ENCODE data around the gene TAS1R1. TPM values are rescaled to one million over a fixed set of nuclear protein-coding genes. Genes with fewer than 3 reads are reported as not detected.
"Not testable (repeated sequence)": the region's sequence is repeated elsewhere in the genome, so short reads cannot be mapped to it uniquely, and the experiment has no call there.

Gene TAS1R1
- total and polyA plus RNA-seq, 4 experiments from 2014 or later = not detected

DNA sequence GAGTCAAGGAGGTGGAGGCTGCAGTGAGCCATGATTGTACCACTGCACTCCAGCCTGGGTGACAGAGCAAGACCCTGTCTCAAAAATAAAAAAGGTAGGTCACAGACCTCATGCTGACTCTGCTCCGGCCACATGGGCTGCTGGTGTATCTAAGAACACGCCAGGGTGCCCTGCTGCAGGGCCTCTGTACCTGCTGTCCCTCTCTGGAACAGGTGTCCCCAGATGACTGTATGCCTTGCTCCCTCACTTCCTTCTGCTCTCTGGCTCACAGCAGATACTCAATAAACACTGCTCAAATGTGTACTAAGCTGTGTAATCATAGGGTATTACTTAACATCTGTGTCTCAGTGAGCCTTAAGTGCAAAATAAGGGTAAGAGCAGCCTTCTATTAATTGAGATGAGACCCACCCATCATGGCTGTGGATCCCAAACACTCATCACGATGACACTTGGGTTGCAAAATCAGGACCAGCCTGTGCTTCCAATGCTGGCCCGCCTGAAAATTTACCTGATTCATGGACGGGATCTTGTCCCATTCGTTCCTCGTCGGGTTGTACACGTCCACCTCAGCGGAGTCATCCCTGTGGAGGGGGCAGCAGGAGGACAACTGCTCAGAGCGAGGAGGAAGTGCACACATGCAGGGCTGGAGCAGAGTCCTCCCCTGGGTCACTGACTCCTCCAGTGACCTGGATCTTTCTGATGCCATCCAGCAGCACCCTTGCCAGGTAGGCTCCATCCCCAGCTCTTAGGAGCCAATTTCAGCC lies 40.1 kb downstream of the TAS1R1 start:
- POLR2A ChIA-PET (ENCODE audit: partially characterized antibody) = interaction anchor here (1.0 to 4.7 kb wide), 2 partner anchors 7 to 22 kb away, joined by 3 to 29 read pairs; partner anchors contain the start of gene KLHL21
- intact Hi-C loops (cut with micrococcal nuclease) = no loop called here
- H3K27me3 Mint-ChIP-seq = no peaks in the 10 kb centered on the region
- DNase-seq = no peak
- no peaks in the 10 kb centered on the region for H3K27me3 ChIP-seq (ENCODE audit: insufficient read depth, low read length)
- no peak overlapping the region for H3K4me3 Mint-ChIP-seq
- peaks cover 62% of the 10 kb centered on the region for H3K4me1 ChIP-seq (ENCODE audit: insufficient read depth, low read length)
- no peak overlapping the region for H3K27ac ChIP-seq (ENCODE audit: low read depth, low read length)
- CTCF ChIA-PET (ENCODE audit: partially characterized antibody) = interaction anchor here (1.1 kb wide), 1 partner anchor 41 kb away, joined by 3 read pairs; the partner anchor contains the start of genes NOL9 and TAS1R1
- peak overlapping the region in 2 of 7 donors; percentile 30 to 70 for H3K27ac Mint-ChIP-seq
- no peaks in the 10 kb centered on the region for H3K9me3 Mint-ChIP-seq
- H3K36me3 ChIP-seq (ENCODE audit: insufficient read depth, low read length) = peaks cover 70% of the 10 kb centered on the region
- peaks cover 32 to 60% of the 10 kb centered on the region in 2 donors for H3K36me3 Mint-ChIP-seq
- no peak overlapping the region for H3K4me3 ChIP-seq (ENCODE audit: low read length in 2 of 2)
- peaks cover 12 to 67% (median 41%) of the 10 kb centered on the region in 4 donors for H3K4me1 Mint-ChIP-seq
- H3K9me3 ChIP-seq (ENCODE audit: control insufficient read depth in 1 of 2, low read length in 2 of 2) = no peaks in the 10 kb centered on the region

DNA sequence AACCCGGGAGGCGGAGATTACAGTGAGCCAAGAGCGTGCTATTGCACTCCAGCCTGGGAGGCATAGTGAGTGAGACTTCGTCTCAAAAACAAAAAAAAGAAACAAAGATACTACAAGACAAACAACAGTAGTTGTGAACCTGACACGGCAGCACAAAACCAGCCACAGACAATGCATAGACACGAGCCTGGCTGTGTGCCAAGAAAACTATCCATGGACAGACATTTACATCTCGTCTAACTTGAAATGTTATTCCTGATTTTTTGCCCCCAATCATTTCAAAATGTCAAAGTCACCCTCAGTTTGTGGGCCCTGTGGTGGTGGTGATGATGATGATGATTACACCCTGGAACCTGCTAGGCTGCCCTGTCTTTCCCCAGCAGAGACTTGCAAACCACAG lies 41.2 kb downstream of the TAS1R1 start:
- Histone ChIP-seq H3K36me3 (ENCODE audit: insufficient read depth, low read length) (peaks cover 62% of the 10 kb centered on the region), H3K27me3 (ENCODE audit: insufficient read depth, low read length) (no peaks in the 10 kb centered on the region), H3K9me3 (ENCODE audit: control insufficient read depth in 1 of 2, low read length in 2 of 2) (no peaks in the 10 kb centered on the region), H3K27ac (ENCODE audit: low read depth, low read length) (no peak overlapping the region), H3K4me3 (ENCODE audit: low read length in 2 of 2) (no peak overlapping the region), H3K4me1 (ENCODE audit: insufficient read depth, low read length) (peaks cover 63% of the 10 kb centered on the region)
- intact Hi-C loops (cut with micrococcal nuclease) = no loop called here
- no peaks in the 10 kb centered on the region for H3K27me3 Mint-ChIP-seq
- H3K4me1 Mint-ChIP-seq = peaks cover 11 to 73% (median 43%) of the 10 kb centered on the region in 4 donors
- no peaks in the 10 kb centered on the region for H3K9me3 Mint-ChIP-seq
- peaks cover 32 to 54% of the 10 kb centered on the region in 2 donors for H3K36me3 Mint-ChIP-seq
- no peak for DNase-seq
- H3K27ac Mint-ChIP-seq = peak overlapping the region in 3 of 7 donors; percentile 42 to 72 (median 70)
- ChIA-PET POLR2A (ENCODE audit: partially characterized antibody) (interaction anchor here (8.5 kb wide), 1 partner anchor 13 kb away, joined by 273 read pairs; the partner anchor contains the start of gene ZBTB48), CTCF (ENCODE audit: partially characterized antibody) (interaction anchor here (1.0 kb wide), 1 partner anchor 13 kb away, joined by 3 read pairs; no protein-coding TSS in a partner anchor)
- peak overlapping the region in 2 of 8 donors; percentile 47 to 62 for H3K4me3 Mint-ChIP-seq

DNA sequence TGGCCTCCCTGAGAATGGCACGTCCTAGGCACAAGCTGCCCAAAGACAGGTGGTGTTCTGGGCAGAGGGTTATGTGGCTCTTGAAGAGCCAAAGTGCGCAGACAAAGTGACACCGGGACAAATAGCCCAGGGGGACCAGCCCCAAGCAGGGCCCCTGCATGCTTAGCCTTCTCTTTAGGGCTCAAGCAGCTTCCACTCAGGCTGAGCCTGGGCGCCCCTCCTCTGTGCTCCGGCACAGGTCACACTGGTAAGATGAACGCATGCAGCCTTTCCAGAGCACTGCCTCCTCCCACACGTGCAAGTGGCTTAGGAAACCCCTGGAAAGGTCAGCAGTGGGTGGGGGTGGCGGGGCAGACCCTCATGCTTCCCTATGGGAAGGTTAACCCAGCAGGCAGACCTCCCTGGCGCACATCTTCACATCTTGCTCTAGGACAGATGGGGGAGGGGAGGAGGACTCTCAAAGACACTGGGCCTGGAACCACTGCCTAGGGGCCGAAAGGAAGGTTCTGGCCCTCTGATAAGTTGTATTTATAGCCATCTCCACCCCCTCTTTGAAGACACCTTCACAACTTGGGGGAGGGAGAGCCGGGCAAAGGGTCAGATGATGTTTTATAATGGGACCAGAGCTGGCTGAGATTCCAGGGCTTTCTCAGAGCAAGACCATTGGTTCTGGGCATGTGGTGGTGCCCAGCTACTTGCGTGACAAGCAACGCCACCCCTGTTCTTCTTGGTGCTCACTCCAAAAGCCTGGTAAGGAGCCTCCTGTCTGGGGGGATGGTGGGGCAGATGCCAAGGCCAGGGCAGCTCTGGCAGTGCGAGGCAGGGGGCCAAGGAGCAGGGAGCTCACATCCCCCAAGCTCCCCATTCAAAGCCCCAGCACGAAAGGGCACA lies 42.0 kb downstream of the TAS1R1 start:
- ChIA-PET CTCF (ENCODE audit: partially characterized antibody) (interaction anchor here (1.0 kb wide), 1 partner anchor 14 kb away, joined by 3 read pairs; no protein-coding TSS in a partner anchor), POLR2A (ENCODE audit: partially characterized antibody) (interaction anchor here (1.0 to 8.5 kb wide), 3 partner anchors 13 to 42 kb away, joined by 3 to 273 read pairs (median 3); partner anchors contain the start of genes NOL9, TAS1R1 and ZBTB48)
- Mint-ChIP-seq H3K4me3 (peak overlapping the region in 5 of 8 donors; percentile 17 to 46 (median 28)), H3K27ac (peak overlapping the region in 3 of 7 donors; percentile 15 to 70 (median 51)), H3K36me3 (peaks cover 32 to 57% of the 10 kb centered on the region in 2 donors), H3K27me3 (no peaks in the 10 kb centered on the region), H3K4me1 (peaks cover 11 to 66% (median 41%) of the 10 kb centered on the region in 4 donors), H3K9me3 (no peaks in the 10 kb centered on the region)
- DNase-seq = no peak
- Histone ChIP-seq H3K27ac (ENCODE audit: low read depth, low read length) (no peak overlapping the region), H3K9me3 (ENCODE audit: control insufficient read depth in 1 of 2, low read length in 2 of 2) (no peaks in the 10 kb centered on the region), H3K27me3 (ENCODE audit: insufficient read depth, low read length) (no peaks in the 10 kb centered on the region), H3K4me3 (ENCODE audit: low read length in 2 of 2) (no peak overlapping the region), H3K36me3 (ENCODE audit: insufficient read depth, low read length) (peaks cover 62% of the 10 kb centered on the region), H3K4me1 (ENCODE audit: insufficient read depth, low read length) (peaks cover 56% of the 10 kb centered on the region)
- intact Hi-C loops (cut with micrococcal nuclease) = no loop called here

DNA sequence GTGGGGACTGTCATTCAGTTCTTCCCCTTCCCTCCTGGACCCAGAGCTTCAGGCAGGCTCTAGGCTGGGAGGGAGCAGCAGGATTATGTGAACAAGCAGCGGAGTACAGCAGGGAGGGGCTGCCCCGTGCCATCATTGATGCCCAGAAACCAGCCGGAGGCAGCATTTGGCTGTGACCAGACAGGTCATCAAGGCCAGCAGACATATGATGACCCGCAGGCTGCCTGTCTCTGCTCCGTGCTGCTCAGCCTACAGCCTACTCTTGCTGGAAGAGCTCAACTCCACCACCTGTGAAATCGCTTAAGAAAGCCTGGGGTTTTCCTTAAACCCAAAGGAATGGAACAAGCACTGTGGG lies 42.6 kb downstream of the TAS1R1 start:
- ChIA-PET CTCF (ENCODE audit: partially characterized antibody) (interaction anchor here (1.2 kb wide), 1 partner anchor 8 kb away, joined by 4 read pairs; no protein-coding TSS in a partner anchor), POLR2A (ENCODE audit: partially characterized antibody) (interaction anchor here (1.0 to 8.5 kb wide), 4 partner anchors 14 to 43 kb away, joined by 3 to 273 read pairs (median 60); partner anchors contain the start of genes NOL9, TAS1R1, THAP3 and ZBTB48)
- Mint-ChIP-seq H3K27ac (peak overlapping the region in 1 of 7 donors; percentile 15), H3K36me3 (peaks cover 32 to 59% of the 10 kb centered on the region in 2 donors), H3K27me3 (no peaks in the 10 kb centered on the region), H3K9me3 (no peaks in the 10 kb centered on the region), H3K4me3 (peak overlapping the region in 1 of 8 donors; percentile 30), H3K4me1 (peaks cover 11 to 66% (median 41%) of the 10 kb centered on the region in 4 donors)
- H3K27me3 ChIP-seq (ENCODE audit: insufficient read depth, low read length) = no peaks in the 10 kb centered on the region
- no peaks in the 10 kb centered on the region for H3K9me3 ChIP-seq (ENCODE audit: control insufficient read depth in 1 of 2, low read length in 2 of 2)
- no peak overlapping the region for H3K4me3 ChIP-seq (ENCODE audit: low read length in 2 of 2)
- peaks cover 60% of the 10 kb centered on the region for H3K36me3 ChIP-seq (ENCODE audit: insufficient read depth, low read length)
- H3K27ac ChIP-seq (ENCODE audit: low read depth, low read length) = no peak overlapping the region
- no peak for DNase-seq
- intact Hi-C loops (cut with micrococcal nuclease) = no loop called here
- H3K4me1 ChIP-seq (ENCODE audit: insufficient read depth, low read length) = peaks cover 50% of the 10 kb centered on the region

DNA sequence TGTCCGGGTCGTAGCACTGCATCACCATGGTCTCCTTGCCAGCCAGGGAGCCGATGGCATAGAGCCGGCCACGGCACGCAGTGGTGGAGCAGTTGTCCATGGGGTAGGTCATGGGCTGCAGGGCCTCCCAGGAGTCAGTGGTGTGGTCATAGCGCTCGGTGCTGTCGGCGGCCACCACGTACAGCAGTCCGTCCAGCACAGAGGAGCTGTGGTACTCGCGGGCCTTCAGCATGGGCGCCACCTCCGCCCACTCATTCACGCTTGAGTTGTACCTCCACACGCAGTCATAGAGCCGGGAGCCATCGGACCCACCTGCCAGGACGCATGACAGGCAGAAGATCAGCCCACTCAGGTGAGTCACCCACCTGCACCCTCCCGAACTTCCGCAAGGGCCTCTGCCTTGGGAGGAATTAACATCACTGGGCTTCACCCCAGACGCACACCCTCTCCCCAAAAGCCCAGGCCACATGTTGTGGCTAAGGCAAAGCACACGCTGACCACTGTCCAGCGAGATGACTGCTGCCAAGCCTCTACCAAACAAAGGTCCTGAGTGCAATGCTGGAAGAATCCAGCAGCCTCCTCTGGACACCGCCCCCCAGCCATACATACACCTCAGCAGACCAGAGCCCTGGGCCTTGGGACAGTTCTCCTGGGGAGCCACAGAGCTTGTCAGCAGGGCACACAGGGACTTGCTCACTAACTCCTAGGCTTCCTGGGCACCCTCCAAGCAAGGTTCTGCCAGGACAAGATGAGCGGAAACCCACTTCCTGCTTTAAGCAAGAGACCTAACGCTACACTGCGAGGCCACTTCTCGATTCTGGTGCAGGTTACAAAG lies 44.3 kb downstream of the TAS1R1 start:
- intact Hi-C loops (cut with micrococcal nuclease) = no loop called here
- H3K27me3 ChIP-seq (ENCODE audit: insufficient read depth, low read length) = no peaks in the 10 kb centered on the region
- peaks cover 44% of the 10 kb centered on the region for H3K36me3 ChIP-seq (ENCODE audit: insufficient read depth, low read length)
- ChIA-PET POLR2A (ENCODE audit: partially characterized antibody) (interaction anchor here (0.8 to 8.5 kb wide), 11 partner anchors 7 to 607 kb away, joined by 3 to 273 read pairs (median 46); partner anchors contain the start of genes NOL9, PHF13, TAS1R1 and THAP3), CTCF (ENCODE audit: partially characterized antibody) (interaction anchor here (0.6 to 3.8 kb wide), 15 partner anchors 10 to 112 kb away, joined by 3 to 24 read pairs (median 5); partner anchors contain the start of genes NOL9, TAS1R1, THAP3 and ZBTB48)
- Mint-ChIP-seq H3K36me3 (peaks cover 28 to 54% of the 10 kb centered on the region in 2 donors), H3K4me1 (peaks cover 13 to 73% (median 49%) of the 10 kb centered on the region in 4 donors), H3K9me3 (no peaks in the 10 kb centered on the region), H3K4me3 (peak overlapping the region; percentile 93 to 99 (median 98)), H3K27me3 (no peaks in the 10 kb centered on the region), H3K27ac (peak overlapping the region; percentile 84 to 96 (median 89))
- H3K9me3 ChIP-seq (ENCODE audit: control insufficient read depth in 1 of 2, low read length in 2 of 2) = no peaks in the 10 kb centered on the region
- peak overlapping the region; percentile 54 for H3K27ac ChIP-seq (ENCODE audit: low read depth, low read length)
- peak; percentile 54 to 80 (median 60) for DNase-seq
- peaks cover 59% of the 10 kb centered on the region for H3K4me1 ChIP-seq (ENCODE audit: insufficient read depth, low read length)
- peak overlapping the region; percentile 81 for H3K4me3 ChIP-seq (ENCODE audit: low read length in 2 of 2)

DNA sequence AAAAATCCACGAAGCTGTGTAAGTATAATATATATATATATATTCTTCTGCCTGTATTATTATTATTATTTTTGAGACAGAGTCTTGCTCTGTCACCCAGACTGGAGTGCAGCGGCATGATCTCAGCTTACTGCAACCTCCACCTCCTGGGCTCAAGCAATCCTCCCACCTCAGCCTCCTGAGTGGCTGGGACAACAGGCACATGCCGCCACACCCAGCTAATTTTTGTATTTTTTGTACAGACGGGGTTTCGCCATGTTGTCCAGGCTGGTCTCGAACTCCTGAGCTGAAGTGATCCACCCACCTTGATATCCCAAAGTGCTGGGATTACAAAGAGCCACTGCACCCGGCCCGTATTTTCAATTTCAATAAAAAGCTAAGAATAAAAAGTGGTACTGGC lies 44.9 kb downstream of the TAS1R1 start:
- peaks cover 25 to 51% of the 10 kb centered on the region in 2 donors for H3K36me3 Mint-ChIP-seq
- Histone ChIP-seq H3K4me3 (ENCODE audit: low read length in 2 of 2) (peak overlapping the region; percentile 87 to 92), H3K27ac (ENCODE audit: low read depth, low read length) (peak overlapping the region; percentile 88), H3K4me1 (ENCODE audit: insufficient read depth, low read length) (peaks cover 61% of the 10 kb centered on the region), H3K36me3 (ENCODE audit: insufficient read depth, low read length) (peaks cover 37% of the 10 kb centered on the region)
- H3K9me3 Mint-ChIP-seq; DNase-seq; H3K27me3 ChIP-seq (ENCODE audit: insufficient read depth, low read length); intact Hi-C loops (cut with micrococcal nuclease); H3K9me3 ChIP-seq (ENCODE audit: control insufficient read depth in 1 of 2, low read length in 2 of 2); H3K27me3 Mint-ChIP-seq: not testable (repeated sequence)
- ChIA-PET CTCF (ENCODE audit: partially characterized antibody) (interaction anchor here (0.8 to 3.8 kb wide), 13 partner anchors 11 to 113 kb away, joined by 3 to 24 read pairs (median 6); partner anchors contain the start of genes NOL9, TAS1R1, THAP3 and ZBTB48), POLR2A (ENCODE audit: partially characterized antibody) (interaction anchor here (0.7 to 8.5 kb wide), 14 partner anchors 7 to 607 kb away, joined by 3 to 273 read pairs (median 24); partner anchors contain the start of genes NOL9, PHF13, TAS1R1 and THAP3)
- H3K27ac Mint-ChIP-seq = peak overlapping the region; percentile 88 to 98 (median 96)
- peak overlapping the region; percentile 93 to 99 (median 98) for H3K4me3 Mint-ChIP-seq
- peaks cover 14 to 71% (median 50%) of the 10 kb centered on the region in 4 donors for H3K4me1 Mint-ChIP-seq
